ENCODE results near the gene PREX1.

The PREX1 gene

GRCh38 chr20:48794816-48795457 is 32.9 kb downstream of the PREX1 start:
- peaks cover 30% of the 10 kb centered on the region for H3K36me3 Mint-ChIP-seq (ENCODE audit: low read depth)
- H3K4me1 Mint-ChIP-seq (ENCODE audit: low read depth) = peaks cover 83% of the 10 kb centered on the region
- peak overlapping the region; percentile 50 for H3K27ac Mint-ChIP-seq
- no peak overlapping the region for H3K4me3 Mint-ChIP-seq
- H3K9me3 Mint-ChIP-seq = no peaks in the 10 kb centered on the region
- no peaks in the 10 kb centered on the region for H3K27me3 Mint-ChIP-seq
- intact Hi-C loops (cut with micrococcal nuclease) = no loop called here

GRCh38 chr20:48794360-48794759 is 33.4 kb downstream of the PREX1 start:
- no peaks in the 10 kb centered on the region for H3K9me3 Mint-ChIP-seq
- peak overlapping the region; percentile 50 for H3K27ac Mint-ChIP-seq
- peak overlapping the region; percentile 4 for H3K4me3 Mint-ChIP-seq
- no peaks in the 10 kb centered on the region for H3K27me3 Mint-ChIP-seq
- peaks cover 83% of the 10 kb centered on the region for H3K4me1 Mint-ChIP-seq (ENCODE audit: low read depth)
- H3K36me3 Mint-ChIP-seq (ENCODE audit: low read depth) = peaks cover 36% of the 10 kb centered on the region
- intact Hi-C loops (cut with micrococcal nuclease) = no loop called here

GRCh38 chr20:48793776-48794175 is 34.0 kb downstream of the PREX1 start:
- H3K36me3 Mint-ChIP-seq (ENCODE audit: low read depth) = peaks cover 38% of the 10 kb centered on the region
- H3K9me3 Mint-ChIP-seq = no peaks in the 10 kb centered on the region
- H3K4me1 Mint-ChIP-seq (ENCODE audit: low read depth) = peaks cover 83% of the 10 kb centered on the region
- H3K4me3 Mint-ChIP-seq = no peak overlapping the region
- no peaks in the 10 kb centered on the region for H3K27me3 Mint-ChIP-seq
- intact Hi-C loops (cut with micrococcal nuclease) = no loop called here
- peak overlapping the region; percentile 50 for H3K27ac Mint-ChIP-seq

- H3K9me3 Mint-ChIP-seq = no peaks in the 10 kb centered on the region
- intact Hi-C loops (cut with micrococcal nuclease) = no loop called here
- H3K36me3 Mint-ChIP-seq (ENCODE audit: low read depth) = peaks cover 29% of the 10 kb centered on the region
- no peaks in the 10 kb centered on the region for H3K27me3 Mint-ChIP-seq
- no peak overlapping the region for H3K4me3 Mint-ChIP-seq
- peaks cover 86% of the 10 kb centered on the region for H3K4me1 Mint-ChIP-seq (ENCODE audit: low read depth)
- H3K27ac Mint-ChIP-seq = no peak overlapping the region
These were observed 36.1 kb downstream of the PREX1 start for GRCh38 chr20:48791666-48792071.

GRCh38 chr20:48791014-48791413 is 36.8 kb downstream of the PREX1 start:
- H3K36me3 Mint-ChIP-seq (ENCODE audit: low read depth) = peaks cover 35% of the 10 kb centered on the region
- peak overlapping the region; percentile 83 for H3K27ac Mint-ChIP-seq
- H3K4me3 Mint-ChIP-seq = no peak overlapping the region
- intact Hi-C loops (cut with micrococcal nuclease) = no loop called here
- peaks cover 88% of the 10 kb centered on the region for H3K4me1 Mint-ChIP-seq (ENCODE audit: low read depth)
- H3K9me3 Mint-ChIP-seq = no peaks in the 10 kb centered on the region
- no peaks in the 10 kb centered on the region for H3K27me3 Mint-ChIP-seq

GRCh38 chr20:48790473-48791003 is 37.3 kb downstream of the PREX1 start:
- H3K4me3 Mint-ChIP-seq = no peak overlapping the region
- H3K27me3 Mint-ChIP-seq = no peaks in the 10 kb centered on the region
- H3K27ac Mint-ChIP-seq = peak overlapping the region; percentile 83
- intact Hi-C loops (cut with micrococcal nuclease) = no loop called here
- H3K9me3 Mint-ChIP-seq = no peaks in the 10 kb centered on the region
- H3K36me3 Mint-ChIP-seq (ENCODE audit: low read depth) = peaks cover 38% of the 10 kb centered on the region
- H3K4me1 Mint-ChIP-seq (ENCODE audit: low read depth) = peaks cover 88% of the 10 kb centered on the region

- H3K4me3 Mint-ChIP-seq = no peak overlapping the region
- no peaks in the 10 kb centered on the region for H3K9me3 Mint-ChIP-seq
- H3K36me3 Mint-ChIP-seq (ENCODE audit: low read depth) = peaks cover 39% of the 10 kb centered on the region
- H3K4me1 Mint-ChIP-seq (ENCODE audit: low read depth) = peaks cover 88% of the 10 kb centered on the region
- H3K27me3 Mint-ChIP-seq = no peaks in the 10 kb centered on the region
- intact Hi-C loops (cut with micrococcal nuclease) = loop anchor here (5.0 kb wide), 1 partner anchor 37 kb away; the partner anchor contains the start of gene PREX1
- peak overlapping the region; percentile 83 for H3K27ac Mint-ChIP-seq
These were observed 37.9 kb downstream of the PREX1 start for GRCh38 chr20:48789781-48790472.

- intact Hi-C loops (cut with micrococcal nuclease) = loop anchor here (5.0 kb wide), 1 partner anchor 38 kb away; the partner anchor contains the start of gene PREX1
- Mint-ChIP-seq H3K4me3 (no peak overlapping the region), H3K4me1 (ENCODE audit: low read depth) (peaks cover 88% of the 10 kb centered on the region), H3K27ac (peak overlapping the region; percentile 83), H3K36me3 (ENCODE audit: low read depth) (peaks cover 44% of the 10 kb centered on the region), H3K27me3 (no peaks in the 10 kb centered on the region), H3K9me3 (no peaks in the 10 kb centered on the region)
These were observed 38.6 kb downstream of the PREX1 start for GRCh38 chr20:48789185-48789668.

GRCh38 chr20:48788486-48789072 is 39.2 kb downstream of the PREX1 start:
- H3K9me3 Mint-ChIP-seq = no peaks in the 10 kb centered on the region
- peaks cover 82% of the 10 kb centered on the region for H3K4me1 Mint-ChIP-seq (ENCODE audit: low read depth)
- H3K36me3 Mint-ChIP-seq (ENCODE audit: low read depth) = peaks cover 44% of the 10 kb centered on the region
- H3K27me3 Mint-ChIP-seq = no peaks in the 10 kb centered on the region
- H3K27ac Mint-ChIP-seq = peak overlapping the region; percentile 83
- intact Hi-C loops (cut with micrococcal nuclease) = loop anchor here (5.0 kb wide), 1 partner anchor 39 kb away; the partner anchor contains the start of gene PREX1
- H3K4me3 Mint-ChIP-seq = peak overlapping the region; percentile 57

GRCh38 chr20:48787861-48788375 is 39.9 kb downstream of the PREX1 start:
- Mint-ChIP-seq H3K27ac (peak overlapping the region; percentile 83), H3K9me3 (no peaks in the 10 kb centered on the region), H3K36me3 (ENCODE audit: low read depth) (peaks cover 44% of the 10 kb centered on the region), H3K4me1 (ENCODE audit: low read depth) (peaks cover 82% of the 10 kb centered on the region), H3K4me3 (peak overlapping the region; percentile 57), H3K27me3 (no peaks in the 10 kb centered on the region)
- intact Hi-C loops (cut with micrococcal nuclease) = loop anchor here (1.0 to 5.0 kb wide), 2 partner anchors 14 to 39 kb away; partner anchors contain the start of gene PREX1

- peaks cover 44% of the 10 kb centered on the region for H3K36me3 Mint-ChIP-seq (ENCODE audit: low read depth)
- H3K27me3 Mint-ChIP-seq = no peaks in the 10 kb centered on the region
- H3K9me3 Mint-ChIP-seq = no peaks in the 10 kb centered on the region
- peak overlapping the region; percentile 57 for H3K4me3 Mint-ChIP-seq
- peaks cover 79% of the 10 kb centered on the region for H3K4me1 Mint-ChIP-seq (ENCODE audit: low read depth)
- H3K27ac Mint-ChIP-seq = peak overlapping the region; percentile 83
- intact Hi-C loops (cut with micrococcal nuclease) = loop anchor here (1.0 to 5.0 kb wide), 2 partner anchors 13 to 40 kb away; partner anchors contain the start of gene PREX1
These were observed 40.7 kb downstream of the PREX1 start for GRCh38 chr20:48786951-48787705.

GRCh38 chr20:48785801-48786200 is 42.0 kb downstream of the PREX1 start:
- H3K27me3 Mint-ChIP-seq = no peaks in the 10 kb centered on the region
- H3K4me3 Mint-ChIP-seq = no peak overlapping the region
- peaks cover 39% of the 10 kb centered on the region for H3K36me3 Mint-ChIP-seq (ENCODE audit: low read depth)
- H3K9me3 Mint-ChIP-seq = no peaks in the 10 kb centered on the region
- intact Hi-C loops (cut with micrococcal nuclease) = loop anchor here (5.0 kb wide), 1 partner anchor 42 kb away; the partner anchor contains the start of gene PREX1
- H3K4me1 Mint-ChIP-seq (ENCODE audit: low read depth) = peaks cover 65% of the 10 kb centered on the region
- H3K27ac Mint-ChIP-seq = peak overlapping the region; percentile 83

GRCh38 chr20:48785256-48785655 is 42.5 kb downstream of the PREX1 start:
- peaks cover 33% of the 10 kb centered on the region for H3K36me3 Mint-ChIP-seq (ENCODE audit: low read depth)
- peak overlapping the region; percentile 83 for H3K27ac Mint-ChIP-seq
- H3K4me1 Mint-ChIP-seq (ENCODE audit: low read depth) = peaks cover 60% of the 10 kb centered on the region
- intact Hi-C loops (cut with micrococcal nuclease) = loop anchor here (5.0 kb wide), 1 partner anchor 42 kb away; the partner anchor contains the start of gene PREX1
- no peaks in the 10 kb centered on the region for H3K27me3 Mint-ChIP-seq
- H3K4me3 Mint-ChIP-seq = no peak overlapping the region
- no peaks in the 10 kb centered on the region for H3K9me3 Mint-ChIP-seq
